ENCODE measurements around the gene ZBTB24. TPM values are rescaled to one million over a fixed set of nuclear protein-coding genes. Genes with fewer than 3 reads are reported as not detected.

Gene ZBTB24
- total RNA-seq, 4 donors from 2014 or later: 12.8 to 13.3 (median 12.9) TPM

- WGBS, 2 donors: 77% methylated on average over 7 of the region's 7 CpGs; no CpG with 5 or more reads in 1 of the 2 donors
- intact Hi-C loops (cut with DNase I): loop anchor here (10.0 kb wide), 1 partner anchor 64 kb away; the partner anchor contains the start of gene CD164
These were observed 34.4 kb downstream of the ZBTB24 start for GRCh38 chr6:109448615-109449014.

GRCh38 chr6:109447878-109448555 lies 35.0 kb downstream of the ZBTB24 start:
- WGBS, 2 donors: 84 to 88% methylated on average over 8 of the region's 8 CpGs
- H3K36me3 ChIP-seq: peaks cover 8 to 11% of the 10 kb centered on the region in 2 donors

More at GRCh38 chr6:109448615-109449014, 34.4 kb downstream of the ZBTB24 start:
- no peak overlapping the region for H3K4me3 ChIP-seq (replicated peaks in 1 of 3)
- H3K27me3 ChIP-seq: no peaks in the 10 kb centered on the region
- DNase-seq: no peak
- H3K9me3 ChIP-seq: no peaks in the 10 kb centered on the region
- peaks cover 7 to 8% of the 10 kb centered on the region in 2 donors for H3K36me3 ChIP-seq
- TF ChIP-seq POLR2A (IDR thresholded peaks at IDR 0.05) (no peak), CTCF (IDR thresholded peaks at IDR 0.05) (no peak)
- H3K27ac ChIP-seq: no peak overlapping the region
- peaks cover 0 to 8% of the 10 kb centered on the region in 2 donors for H3K4me1 ChIP-seq

GRCh38 chr6:109447087-109447486 lies 35.9 kb downstream of the ZBTB24 start:
- Histone ChIP-seq H3K27ac (no peak overlapping the region), H3K9me3 (no peaks in the 10 kb centered on the region), H3K4me1 (peaks cover 1 to 7% of the 10 kb centered on the region in 2 donors), H3K27me3 (no peaks in the 10 kb centered on the region), H3K36me3 (peaks cover 8 to 11% of the 10 kb centered on the region in 2 donors), H3K4me3 (replicated peaks in 1 of 3) (no peak overlapping the region)
- TF ChIP-seq CTCF (IDR thresholded peaks at IDR 0.05) (no peak), POLR2A (IDR thresholded peaks at IDR 0.05) (no peak)
- no peak for DNase-seq
- intact Hi-C loops (cut with DNase I): loop anchor here (10.0 kb wide), 1 partner anchor 62 kb away; the partner anchor contains the start of gene CD164
- WGBS, 2 donors: 91 to 97% methylated on average over 3 to 10 of the region's 10 CpGs

More at GRCh38 chr6:109447878-109448555, 35.0 kb downstream of the ZBTB24 start:
- TF ChIP-seq CTCF (IDR thresholded peaks at IDR 0.05) (no peak), POLR2A (IDR thresholded peaks at IDR 0.05) (no peak)
- H3K27ac ChIP-seq: no peak overlapping the region
- no peak for DNase-seq
- intact Hi-C loops (cut with DNase I): loop anchor here (10.0 kb wide), 1 partner anchor 63 kb away; the partner anchor contains the start of gene CD164
- H3K27me3 ChIP-seq: no peaks in the 10 kb centered on the region
- H3K9me3 ChIP-seq: no peaks in the 10 kb centered on the region
- peaks cover 0 to 8% of the 10 kb centered on the region in 2 donors for H3K4me1 ChIP-seq
- no peak overlapping the region for H3K4me3 ChIP-seq (replicated peaks in 1 of 3)

GRCh38 chr6:109446541-109446940 lies 36.5 kb downstream of the ZBTB24 start:
- TF ChIP-seq CTCF (IDR thresholded peaks at IDR 0.05) (no peak), POLR2A (IDR thresholded peaks at IDR 0.05) (no peak)
- no peaks in the 10 kb centered on the region for H3K9me3 ChIP-seq
- WGBS, 2 donors: 91 to 94% methylated on average over 8 of the region's 8 CpGs
- no peaks in the 10 kb centered on the region for H3K27me3 ChIP-seq
- H3K4me1 ChIP-seq: peaks cover 7 to 8% of the 10 kb centered on the region in 2 donors
- no peak for DNase-seq
- H3K4me3 ChIP-seq (replicated peaks in 1 of 3): no peak overlapping the region
- intact Hi-C loops (cut with DNase I): loop anchor here (10.0 kb wide), 1 partner anchor 62 kb away; the partner anchor contains the start of gene CD164
- H3K27ac ChIP-seq: no peak overlapping the region
- H3K36me3 ChIP-seq: peaks cover 8 to 11% of the 10 kb centered on the region in 2 donors

GRCh38 chr6:109446072-109446471 lies 36.9 kb downstream of the ZBTB24 start:
- 91 to 97% methylated on average over 14 to 15 of the region's 15 CpGs for WGBS, 2 donors
- no peak for DNase-seq
- Histone ChIP-seq H3K4me3 (replicated peaks in 1 of 3) (no peak overlapping the region), H3K36me3 (peaks cover 8 to 11% of the 10 kb centered on the region in 2 donors), H3K27me3 (no peaks in the 10 kb centered on the region), H3K27ac (no peak overlapping the region), H3K4me1 (peaks cover 10% of the 10 kb centered on the region in 2 donors), H3K9me3 (no peaks in the 10 kb centered on the region)
- intact Hi-C loops (cut with DNase I): loop anchor here (10.0 kb wide), 1 partner anchor 61 kb away; the partner anchor contains the start of gene CD164
- TF ChIP-seq POLR2A (IDR thresholded peaks at IDR 0.05): no peak
- TF ChIP-seq CTCF (IDR thresholded peaks at IDR 0.05): no peak

Measured in thyroid gland (tissue), 4 donors.